ENCODE measurements around the gene HMGB2. TPM values are rescaled to one million over a fixed set of nuclear protein-coding genes. Genes with fewer than 3 reads are reported as not detected.
A peak's percentile ranks its signal among the peaks of the same experiment; 100 is the strongest.

HMGB2 gene
- total and polyA plus RNA-seq, 2 experiments from 2014 or later, result 103 to 593 TPM

- Histone ChIP-seq H3K27ac (ENCODE audit: low read depth) (no peak overlapping the region), H2AFZ (peak overlapping the region; percentile 81)
These were observed 37.4 kb upstream of the HMGB2 start for GRCh38 chr4:173371292-173372192.

More at GRCh38 chr4:173371292-173372192, 37.4 kb upstream of the HMGB2 start:
- no peaks in the 10 kb centered on the region for H4K20me1 ChIP-seq (replicated peaks; ENCODE audit: insufficient read depth)
- ATAC-seq (peak; percentile 48), DNase-seq (ENCODE audit: low spot score) (peak; percentile 69)
- peak overlapping the region; percentile 97 for H3K4me3 Mint-ChIP-seq
- peaks cover 13% of the 10 kb centered on the region for H3K79me2 ChIP-seq (replicated peaks; ENCODE audit: insufficient read depth)
- no peaks in the 10 kb centered on the region for H3K36me3 ChIP-seq (ENCODE audit: insufficient read depth)
- peaks cover 7% of the 10 kb centered on the region for H3K4me1 ChIP-seq (ENCODE audit: insufficient read depth)
- H3K27me3 Mint-ChIP-seq (ENCODE audit: insufficient read depth, low read depth, poor library complexity), result peaks cover 16% of the 10 kb centered on the region
- TF ChIP-seq EZH2 (IDR thresholded peaks at IDR 0.05; ENCODE audit: low read depth, unreplicated experiment) (no peak), REST (IDR thresholded peaks at IDR 0.05; ENCODE audit: unreplicated experiment) (no peak), EZH2phosphoT487 (IDR thresholded peaks at IDR 0.05; ENCODE audit: unreplicated experiment) (no peak), POLR2AphosphoS5 (IDR thresholded peaks at IDR 0.05; ENCODE audit: low read depth) (no peak), ZNF462 (CRISPR knock-in tag; IDR thresholded peaks at IDR 0.05) (no peak), ZNF331 (CRISPR knock-in tag; IDR thresholded peaks at IDR 0.05; ENCODE audit: low read depth) (no peak), CREB1 (CRISPR knock-in tag; IDR thresholded peaks at IDR 0.05; ENCODE audit: low read depth) (no peak), STAT1 (IDR thresholded peaks at IDR 0.05; ENCODE audit: unreplicated experiment) (no peak), NANOG (IDR thresholded peaks at IDR 0.05; ENCODE audit: borderline replicate concordance) (no peak), JUNB (IDR thresholded peaks at IDR 0.05; ENCODE audit: unreplicated experiment) (no peak), ZNF114 (CRISPR knock-in tag; IDR thresholded peaks at IDR 0.05) (no peak), ETS1 (IDR thresholded peaks at IDR 0.05) (no peak), CTCF (conservative IDR thresholded peaks at IDR 0.05; ENCODE audit: low read depth in 2 of 2) (no peak)
- peaks cover 17% of the 10 kb centered on the region; the same call in 1 of the 2 replicates for H3K27me3 ChIP-seq (ENCODE audit: insufficient read depth)
- 0 out of 2 replicates have a peak, but pooled peaks cover 2% of the 10 kb centered on the region for H3F3A ChIP-seq (replicated peaks; ENCODE audit: low read depth)
- peak overlapping the region; percentile 85 for H3K4me3 ChIP-seq
- peak overlapping the region; percentile 79 for H3K4me2 ChIP-seq
- H3K27ac Mint-ChIP-seq, result peak overlapping the region; percentile 72
- peaks cover 12% of the 10 kb centered on the region for H3K4me1 Mint-ChIP-seq
- no peaks in the 10 kb centered on the region for H3K9me2 ChIP-seq (ENCODE audit: insufficient read depth)
- H3K36me3 Mint-ChIP-seq (ENCODE audit: low read depth), result peaks cover 6% of the 10 kb centered on the region; the same call in 1 of the 3 replicates
- no peaks in the 10 kb centered on the region; the same call in 2 of the 3 replicates for H3K9me3 Mint-ChIP-seq

Measured in GM23338 (cell line).